SK-N-MC (cell line): ENCODE data around the gene TRIM37.

Experiments used
- DNase-seq: peaks from one replicate; pipeline ENCODE4 v3.0.0-alpha.2; 2011; ENCODE audit warnings: low read depth, low spot score
- H3K27ac ChIP-seq: fragments of 200-600 bp; sonication (generic); 2 replicates; pipeline ENCODE4 v1.5.1; 2016; ENCODE audit warnings: mixed run types
- H3K36me3 ChIP-seq: fragments of 200-600 bp; sonication (generic); 2 replicates; pipeline ENCODE4 v1.6.1; 2017; ENCODE audit warnings: antibody characterized with exemption, low read length, mixed read lengths; ENCODE audit not compliant: insufficient read depth
- H3K4me3 ChIP-seq: fragments of 200-600 bp; sonication (generic); 2 replicates; pipeline ENCODE4 v1.5.1; 2016
- H3K9ac ChIP-seq: fragments of 200-600 bp; sonication (generic); 2 replicates; pipeline ENCODE4 v1.8.0; 2017; ENCODE audit warnings: mixed run types, mixed read lengths; ENCODE audit not compliant: insufficient read length
- H3K9me3 ChIP-seq: fragments of 200-600 bp; sonication (generic); 2 replicates; pipeline ENCODE4 v1.6.1; 2017; ENCODE audit warnings: low read depth, mild to moderate bottlenecking, antibody characterized with exemption, low read length, moderate library complexity, mixed read lengths
- EZH2 ChIP-seq: fragments of 200-600 bp; sonication (generic); IDR thresholded peaks from one replicate; pipeline ENCODE4 v1.6.1; 2017; ENCODE audit warnings: antibody characterized with exemption
- FOXP2 ChIP-seq: optimal IDR thresholded peaks from 2 replicates; pipeline ENCODE3; 2011; ENCODE audit warnings: mild to moderate bottlenecking, moderate library complexity; ENCODE audit not compliant: insufficient read depth; ENCODE audit errors: extremely low read length, control extremely low read depth
- POLR2AphosphoS5 ChIP-seq: IDR thresholded peaks from 2 replicates; pipeline ENCODE4 v1.6.1; 2012; ENCODE audit warnings: mild to moderate bottlenecking, low read depth, low read length, borderline replicate concordance

Gene TRIM37

DNA sequence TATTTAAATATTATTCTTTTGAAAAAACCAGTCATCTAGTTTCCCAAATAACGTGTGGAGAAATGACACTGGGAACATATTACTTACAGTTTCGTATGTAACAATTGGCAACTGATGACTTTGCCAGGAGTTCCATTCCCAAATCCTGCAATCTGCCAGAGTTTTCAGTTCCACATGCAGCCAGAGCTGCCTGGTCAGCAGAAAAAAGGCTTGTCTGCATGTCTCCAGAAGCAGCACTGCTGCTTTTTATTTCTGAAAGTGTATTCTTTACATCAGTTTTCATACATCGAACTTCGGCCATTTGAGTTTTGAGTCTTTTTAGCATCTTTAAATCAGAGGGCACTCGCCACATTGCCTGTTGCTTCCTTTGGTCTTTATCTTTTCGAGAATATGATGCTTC, 78.4 kb downstream of the TRIM37 start:
- no peak overlapping the region for H3K4me3 ChIP-seq
- no peak overlapping the region for H3K9ac ChIP-seq
- peaks cover 30% of the 10 kb centered on the region for H3K36me3 ChIP-seq
- no peak for DNase-seq
- H3K9me3 ChIP-seq: no peaks in the 10 kb centered on the region
- TF ChIP-seq FOXP2: no peak
- TF ChIP-seq POLR2AphosphoS5: no peak
- no peak for TF ChIP-seq EZH2
- H3K27ac ChIP-seq: no peak overlapping the region

DNA sequence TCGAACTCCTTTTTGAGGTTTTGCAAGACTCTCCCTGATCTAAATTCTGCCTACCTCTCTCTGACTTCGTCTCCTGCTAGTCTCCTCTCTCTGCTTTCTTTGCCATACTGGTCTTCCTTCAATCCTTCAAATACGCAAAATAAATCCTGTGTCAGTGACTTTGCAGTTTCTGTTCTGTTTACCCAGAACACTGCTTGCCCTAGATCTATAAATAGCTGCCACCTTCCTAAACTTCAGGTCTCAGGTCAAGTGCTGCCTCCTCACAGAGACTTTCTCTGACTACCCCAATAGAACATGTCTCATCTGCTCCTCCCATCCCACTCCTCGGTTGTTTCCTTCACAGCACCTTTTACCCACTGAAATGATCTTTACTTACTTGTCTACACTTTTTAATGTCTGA, 78.9 kb downstream of the TRIM37 start:
- no peak for DNase-seq
- Histone ChIP-seq H3K36me3 (peaks cover 30% of the 10 kb centered on the region), H3K27ac (no peak overlapping the region), H3K9me3 (no peaks in the 10 kb centered on the region), H3K9ac (no peak overlapping the region), H3K4me3 (no peak overlapping the region)
- TF ChIP-seq EZH2: no peak
- TF ChIP-seq POLR2AphosphoS5: no peak
- TF ChIP-seq FOXP2: no peak

DNA sequence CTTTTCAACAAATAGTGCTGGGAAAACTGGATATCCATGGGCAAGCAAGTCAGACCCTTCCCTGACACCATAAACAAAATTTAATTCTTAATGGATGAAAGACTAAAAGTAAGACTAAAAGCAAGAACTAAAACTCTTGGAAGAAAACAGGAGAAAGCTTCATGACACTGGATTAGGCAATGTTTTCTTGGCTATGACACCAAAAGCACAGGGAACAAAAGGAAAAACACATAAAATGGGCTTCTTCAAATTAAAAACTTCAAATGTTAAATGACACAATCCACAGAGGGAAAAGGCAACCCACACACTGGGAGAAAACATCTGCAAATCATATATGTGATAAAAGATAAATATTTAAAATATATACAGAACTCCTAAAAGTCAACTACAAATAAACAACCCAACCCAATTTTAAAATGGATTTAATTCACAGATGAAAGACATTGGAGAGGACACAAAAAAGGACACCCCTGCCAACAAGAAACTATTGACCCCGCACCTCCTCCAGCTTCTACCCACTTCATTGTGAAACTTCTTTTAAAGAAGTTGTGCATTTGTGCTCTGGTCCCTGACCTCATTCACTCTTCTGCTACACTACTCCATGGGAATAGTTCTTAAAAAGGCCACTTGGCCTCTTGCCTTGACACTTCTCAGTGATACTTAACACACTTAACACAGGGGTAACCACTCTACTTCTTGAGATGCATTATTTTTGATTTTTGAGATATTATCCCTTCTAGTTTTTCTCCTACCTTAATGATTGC, 80.3 kb downstream of the TRIM37 start:
- Histone ChIP-seq H3K9ac (no peak overlapping the region), H3K9me3 (no peaks in the 10 kb centered on the region), H3K27ac (no peak overlapping the region), H3K36me3 (peaks cover 27% of the 10 kb centered on the region), H3K4me3 (no peak overlapping the region)
- TF ChIP-seq FOXP2: no peak
- TF ChIP-seq POLR2AphosphoS5: no peak
- TF ChIP-seq EZH2: no peak
- no peak for DNase-seq

DNA sequence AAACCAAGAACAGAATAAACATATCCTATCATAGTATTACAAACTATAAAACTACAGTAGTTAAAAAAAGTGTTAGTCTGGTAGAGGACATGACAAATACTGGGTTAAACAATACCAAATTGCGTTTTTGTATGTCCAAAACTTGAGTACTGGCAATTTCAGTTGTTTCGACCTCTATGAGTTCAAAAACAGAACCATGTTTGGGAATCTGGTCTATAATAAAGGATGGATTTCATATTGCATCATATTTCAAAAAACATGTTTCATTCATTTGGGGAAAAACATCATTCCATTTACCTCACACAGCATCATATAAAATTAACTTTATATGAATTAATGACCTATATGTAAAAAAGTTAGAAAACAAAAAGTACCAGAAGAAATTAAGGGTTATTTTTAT, 81.8 kb downstream of the TRIM37 start:
- Histone ChIP-seq H3K36me3 (peaks cover 27% of the 10 kb centered on the region), H3K27ac (no peak overlapping the region), H3K9ac (no peak overlapping the region), H3K9me3 (no peaks in the 10 kb centered on the region), H3K4me3 (no peak overlapping the region)
- TF ChIP-seq POLR2AphosphoS5 (no peak), EZH2 (no peak), FOXP2 (no peak)
- no peak for DNase-seq

DNA sequence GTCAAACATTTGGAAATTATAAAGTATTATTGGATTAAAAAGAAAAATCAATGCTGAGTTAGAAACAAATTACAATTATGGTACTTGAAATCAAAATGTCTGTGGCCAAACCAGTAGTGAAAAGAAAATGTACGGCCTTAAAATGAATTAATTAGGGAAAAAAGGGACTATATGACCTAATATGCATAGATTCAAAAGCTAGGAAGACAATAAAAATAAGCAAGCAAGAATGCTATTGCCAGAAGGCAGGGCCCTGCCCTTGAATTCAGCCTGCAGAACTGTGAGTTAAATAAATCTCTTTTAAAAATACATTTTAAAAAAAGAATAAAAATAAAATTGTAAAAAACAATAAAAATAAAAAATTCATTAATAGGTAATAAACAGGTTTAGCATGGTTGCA, 88.7 kb downstream of the TRIM37 start:
- DNase-seq: no peak
- H3K9ac ChIP-seq: no peak overlapping the region
- H3K9me3 ChIP-seq: no peaks in the 10 kb centered on the region
- H3K27ac ChIP-seq: no peak overlapping the region
- H3K4me3 ChIP-seq: no peak overlapping the region
- H3K36me3 ChIP-seq: peaks cover 9% of the 10 kb centered on the region
- TF ChIP-seq EZH2: no peak
- no peak for TF ChIP-seq POLR2AphosphoS5
- no peak for TF ChIP-seq FOXP2

DNA sequence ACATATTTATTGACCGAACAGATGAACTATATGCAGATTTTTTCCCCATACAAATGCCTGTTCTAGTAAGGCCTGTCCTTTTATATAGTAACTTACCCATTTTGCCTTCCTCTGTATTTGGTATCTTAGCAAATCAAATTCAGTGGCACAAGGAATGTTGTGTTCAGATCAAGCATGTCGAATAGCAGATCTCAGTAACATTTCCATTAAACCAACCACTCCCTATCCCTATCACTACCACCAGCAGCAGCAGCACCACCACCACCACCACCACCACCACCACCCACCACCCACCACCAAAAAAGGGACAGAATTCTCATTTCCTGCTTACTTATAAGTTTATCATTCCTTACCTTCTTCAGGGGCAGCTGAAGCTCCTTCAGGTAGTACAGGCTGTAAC, 94.7 kb downstream of the TRIM37 start:
- no peak for DNase-seq
- no peak overlapping the region for H3K9ac ChIP-seq
- H3K36me3 ChIP-seq: peaks cover 11% of the 10 kb centered on the region; the same call in 1 of the 2 replicates
- H3K4me3 ChIP-seq: no peak overlapping the region
- no peak for TF ChIP-seq POLR2AphosphoS5
- no peak for TF ChIP-seq EZH2
- no peak for TF ChIP-seq FOXP2
- no peaks in the 10 kb centered on the region for H3K9me3 ChIP-seq
- no peak overlapping the region for H3K27ac ChIP-seq

DNA sequence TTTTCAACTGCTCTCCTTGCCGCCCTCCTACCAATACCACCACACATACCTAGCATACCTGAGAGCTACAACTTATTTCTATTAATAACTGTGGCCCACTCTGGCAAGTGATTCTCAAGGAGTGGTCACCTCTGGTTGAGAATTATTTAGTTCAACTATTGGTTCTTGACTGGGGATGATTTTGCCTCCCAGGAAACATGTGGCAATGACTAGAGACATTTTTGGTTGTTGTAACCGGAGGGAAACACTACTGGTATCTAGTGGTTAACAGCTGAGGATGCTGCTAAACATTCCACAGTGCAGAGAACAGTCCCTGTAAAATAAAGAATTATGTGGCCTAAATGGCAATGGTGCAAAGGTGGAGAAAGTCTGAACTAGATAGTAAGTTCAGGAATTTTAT, 96.7 kb downstream of the TRIM37 start:
- no peak overlapping the region for H3K27ac ChIP-seq
- TF ChIP-seq FOXP2 (no peak), EZH2 (no peak), POLR2AphosphoS5 (no peak)
- no peak overlapping the region for H3K9ac ChIP-seq
- no peak for DNase-seq
- peaks cover 13% of the 10 kb centered on the region for H3K36me3 ChIP-seq
- H3K9me3 ChIP-seq: no peaks in the 10 kb centered on the region
- H3K4me3 ChIP-seq: no peak overlapping the region

DNA sequence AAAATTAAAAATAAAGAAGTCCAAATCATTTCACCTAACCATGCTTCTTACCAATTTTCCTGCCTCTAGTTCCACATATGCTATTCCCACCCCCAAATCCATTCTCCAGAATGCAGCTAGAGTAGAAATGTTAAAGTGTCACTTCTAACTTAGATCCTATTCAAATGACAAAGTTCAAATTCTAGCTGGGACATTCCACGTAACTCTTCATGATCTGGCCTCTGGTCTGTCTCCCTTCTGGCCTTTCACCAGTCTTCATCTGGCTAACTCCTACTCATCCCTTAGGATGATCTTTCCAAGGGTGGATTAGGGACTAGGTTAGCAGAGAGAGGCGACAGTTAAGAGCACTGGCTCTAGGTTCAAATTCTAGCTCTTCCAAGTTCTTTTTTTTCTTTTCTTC, 97.9 kb downstream of the TRIM37 start:
- Histone ChIP-seq H3K36me3 (peaks cover 13% of the 10 kb centered on the region), H3K4me3 (no peak overlapping the region), H3K9me3 (no peaks in the 10 kb centered on the region), H3K9ac (no peak overlapping the region), H3K27ac (no peak overlapping the region)
- TF ChIP-seq EZH2 (no peak), FOXP2 (no peak), POLR2AphosphoS5 (no peak)
- no peak for DNase-seq

DNA sequence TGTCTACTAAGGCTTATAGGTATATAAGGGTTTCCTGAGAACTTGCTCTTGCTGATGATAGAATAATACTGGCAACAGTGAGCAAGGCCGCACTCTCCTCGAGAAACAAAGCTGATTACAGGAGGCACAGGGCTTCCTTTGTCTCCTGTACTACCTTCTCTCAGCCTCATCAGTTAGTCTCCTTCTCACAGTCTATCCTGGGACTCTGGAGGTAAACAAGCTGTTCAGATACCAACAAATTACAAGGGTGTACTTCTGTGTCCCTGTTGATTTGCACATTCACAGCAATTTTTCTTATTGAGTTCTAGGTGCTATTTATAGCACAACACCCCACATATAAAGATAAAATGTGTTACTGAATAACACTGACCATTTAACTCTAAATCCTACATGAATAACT, 98.7 kb downstream of the TRIM37 start:
- peaks cover 13% of the 10 kb centered on the region for H3K36me3 ChIP-seq
- no peak for DNase-seq
- H3K4me3 ChIP-seq: no peak overlapping the region
- H3K9ac ChIP-seq: no peak overlapping the region
- TF ChIP-seq EZH2 (no peak), POLR2AphosphoS5 (no peak), FOXP2 (no peak)
- no peak overlapping the region for H3K27ac ChIP-seq
- no peaks in the 10 kb centered on the region for H3K9me3 ChIP-seq
